ENCODE data around the gene NAA38.

The NAA38 gene

DNA sequence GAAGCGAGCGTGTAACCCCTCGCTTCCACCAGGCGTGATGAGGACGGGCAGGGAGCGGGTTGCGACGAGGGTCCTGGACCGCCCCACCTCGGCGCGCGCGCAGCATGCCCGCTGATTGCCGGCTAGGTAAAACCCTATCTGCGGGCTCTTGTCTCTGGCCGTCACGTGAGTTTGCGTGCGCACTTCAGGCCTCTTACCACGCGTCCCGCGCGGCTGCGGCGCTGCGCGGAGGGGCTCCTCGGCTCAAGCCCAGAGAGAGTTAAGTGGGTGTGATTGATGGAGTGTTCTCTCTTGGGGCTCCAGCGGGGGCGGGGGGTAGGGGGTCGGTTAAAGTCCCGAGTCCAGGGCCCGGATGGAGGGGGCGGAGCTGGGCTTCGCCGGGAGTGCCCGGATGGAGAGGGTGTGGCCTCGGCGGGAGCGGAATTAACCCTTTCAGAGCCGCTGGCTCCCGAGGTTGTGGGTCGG lies 15.4 kb downstream of the NAA38 start:
- Histone ChIP-seq H3K36me3 (replicated peaks; ENCODE audit: insufficient read depth, low read length) (no peaks in the 10 kb centered on the region), H3K27ac (ENCODE audit: low read length) (peak overlapping the region; percentile 93), H3K4me3 (ENCODE audit: low read length) (peak overlapping the region; percentile 94), H3K79me2 (ENCODE audit: low read length) (0 out of 2 replicates have a peak, but pooled peaks cover 7% of the 10 kb centered on the region), H2AFZ (ENCODE audit: low read length) (peak overlapping the region; percentile 93), H3K4me2 (ENCODE audit: low read depth, low read length) (peak overlapping the region; percentile 100), H3F3A (ENCODE audit: insufficient read depth, low read length) (peaks cover 42% of the 10 kb centered on the region), H3K27me3 (replicated peaks; ENCODE audit: insufficient read depth, low read length) (no peaks in the 10 kb centered on the region), H4K20me1 (ENCODE audit: insufficient read depth, low read length) (no peaks in the 10 kb centered on the region), H3K4me1 (ENCODE audit: low read length) (peaks cover 27% of the 10 kb centered on the region), H3K9me3 (replicated peaks; ENCODE audit: insufficient read depth, low read length) (no peaks in the 10 kb centered on the region), H3K9ac (ENCODE audit: low read length) (peak overlapping the region; percentile 98), H3K9me2 (replicated peaks; ENCODE audit: insufficient read depth, low read length) (no peaks in the 10 kb centered on the region)
- TF ChIP-seq EZH2phosphoT487 (IDR thresholded peaks at IDR 0.05; ENCODE audit: low read length) (no peak), EZH2 (optimal IDR thresholded peaks at IDR 0.05; ENCODE audit: low read depth, low read length) (no peak)
- TF ChIP-seq, protein P1, sequence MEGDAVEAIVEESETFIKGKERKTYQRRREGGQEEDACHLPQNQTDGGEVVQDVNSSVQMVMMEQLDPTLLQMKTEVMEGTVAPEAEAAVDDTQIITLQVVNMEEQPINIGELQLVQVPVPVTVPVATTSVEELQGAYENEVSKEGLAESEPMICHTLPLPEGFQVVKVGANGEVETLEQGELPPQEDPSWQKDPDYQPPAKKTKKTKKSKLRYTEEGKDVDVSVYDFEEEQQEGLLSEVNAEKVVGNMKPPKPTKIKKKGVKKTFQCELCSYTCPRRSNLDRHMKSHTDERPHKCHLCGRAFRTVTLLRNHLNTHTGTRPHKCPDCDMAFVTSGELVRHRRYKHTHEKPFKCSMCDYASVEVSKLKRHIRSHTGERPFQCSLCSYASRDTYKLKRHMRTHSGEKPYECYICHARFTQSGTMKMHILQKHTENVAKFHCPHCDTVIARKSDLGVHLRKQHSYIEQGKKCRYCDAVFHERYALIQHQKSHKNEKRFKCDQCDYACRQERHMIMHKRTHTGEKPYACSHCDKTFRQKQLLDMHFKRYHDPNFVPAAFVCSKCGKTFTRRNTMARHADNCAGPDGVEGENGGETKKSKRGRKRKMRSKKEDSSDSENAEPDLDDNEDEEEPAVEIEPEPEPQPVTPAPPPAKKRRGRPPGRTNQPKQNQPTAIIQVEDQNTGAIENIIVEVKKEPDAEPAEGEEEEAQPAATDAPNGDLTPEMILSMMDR (IDR thresholded peaks at IDR 0.05; ENCODE audit: low read length): no peak
- DNase-seq: peak; percentile 81

DNA sequence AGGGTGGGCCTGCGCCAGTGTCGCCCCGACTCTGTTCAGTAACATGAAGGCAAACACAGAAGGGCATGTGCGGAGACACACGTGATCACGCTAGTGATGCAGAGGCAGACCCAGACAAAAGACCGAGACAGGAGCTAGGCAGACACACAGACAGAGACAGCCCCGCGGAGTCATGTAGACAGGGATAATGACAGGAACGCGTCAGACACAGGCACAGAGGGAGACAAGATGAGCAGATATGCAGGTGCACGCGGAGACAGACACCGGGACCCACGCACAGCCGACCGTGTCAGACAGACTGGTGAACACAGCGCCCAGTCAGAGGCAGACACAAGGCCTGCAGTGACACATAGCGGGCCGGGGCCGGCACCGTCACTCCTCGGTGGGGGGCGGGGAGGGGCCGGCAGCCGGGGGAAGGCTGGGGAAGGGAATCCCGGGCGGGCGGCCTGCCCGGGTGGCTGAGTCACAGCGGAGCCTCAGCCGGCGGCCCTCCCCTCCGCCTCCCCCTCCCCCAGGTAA lies 15.9 kb downstream of the NAA38 start:
- Histone ChIP-seq H3K4me1 (ENCODE audit: low read length) (peaks cover 32% of the 10 kb centered on the region), H3K27ac (ENCODE audit: low read length) (peak overlapping the region; percentile 93), H3K9ac (ENCODE audit: low read length) (peak overlapping the region; percentile 98), H3K9me3 (replicated peaks; ENCODE audit: insufficient read depth, low read length) (no peaks in the 10 kb centered on the region), H3K4me3 (ENCODE audit: low read length) (peak overlapping the region; percentile 94), H3K4me2 (ENCODE audit: low read depth, low read length) (peak overlapping the region; percentile 100), H3K27me3 (replicated peaks; ENCODE audit: insufficient read depth, low read length) (no peaks in the 10 kb centered on the region), H3K36me3 (replicated peaks; ENCODE audit: insufficient read depth, low read length) (no peaks in the 10 kb centered on the region), H3F3A (ENCODE audit: insufficient read depth, low read length) (peaks cover 44% of the 10 kb centered on the region), H3K79me2 (ENCODE audit: low read length) (0 out of 2 replicates have a peak, but pooled peaks cover 7% of the 10 kb centered on the region), H2AFZ (ENCODE audit: low read length) (peak overlapping the region; percentile 93), H4K20me1 (ENCODE audit: insufficient read depth, low read length) (no peaks in the 10 kb centered on the region), H3K9me2 (replicated peaks; ENCODE audit: insufficient read depth, low read length) (no peaks in the 10 kb centered on the region)
- peak; percentile 59 for DNase-seq
- TF ChIP-seq EZH2 (optimal IDR thresholded peaks at IDR 0.05; ENCODE audit: low read depth, low read length): no peak
- TF ChIP-seq EZH2phosphoT487 (IDR thresholded peaks at IDR 0.05; ENCODE audit: low read length): no peak
- TF ChIP-seq, protein P1 (IDR thresholded peaks at IDR 0.05; ENCODE audit: low read length): peak; percentile 21

DNA sequence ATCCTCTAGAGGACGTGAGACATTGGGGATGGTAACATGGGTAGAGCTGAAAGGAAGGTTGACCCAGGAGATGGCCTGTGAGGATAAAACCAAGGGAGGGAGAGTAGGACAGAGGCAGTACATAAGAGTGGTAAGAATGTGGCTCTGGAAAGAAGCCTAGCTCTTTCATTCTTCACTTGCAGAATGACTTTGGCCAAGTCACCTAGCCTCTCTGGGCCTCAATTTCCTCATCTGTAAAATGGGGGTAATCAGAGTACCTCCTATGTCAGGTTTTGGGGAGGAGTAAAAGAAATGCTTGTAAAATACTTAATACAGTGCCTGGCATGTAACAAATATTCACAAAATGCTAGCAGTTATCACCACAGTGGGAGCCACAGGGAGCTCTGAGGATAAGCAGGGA lies 16.5 kb downstream of the NAA38 start:
- Histone ChIP-seq H3K9me3 (replicated peaks; ENCODE audit: insufficient read depth, low read length) (no peaks in the 10 kb centered on the region), H3K4me1 (ENCODE audit: low read length) (peaks cover 36% of the 10 kb centered on the region), H3K27ac (ENCODE audit: low read length) (no peak overlapping the region), H3F3A (ENCODE audit: insufficient read depth, low read length) (peaks cover 50% of the 10 kb centered on the region), H3K27me3 (replicated peaks; ENCODE audit: insufficient read depth, low read length) (no peaks in the 10 kb centered on the region), H3K36me3 (replicated peaks; ENCODE audit: insufficient read depth, low read length) (no peaks in the 10 kb centered on the region), H2AFZ (ENCODE audit: low read length) (no peak overlapping the region), H3K79me2 (ENCODE audit: low read length) (0 out of 2 replicates have a peak, but pooled peaks cover 7% of the 10 kb centered on the region), H3K4me3 (ENCODE audit: low read length) (peak overlapping the region; percentile 94), H3K9ac (ENCODE audit: low read length) (peak overlapping the region; percentile 98; the same call in 1 of the 2 replicates), H3K4me2 (ENCODE audit: low read depth, low read length) (peak overlapping the region; percentile 100; the same call in 1 of the 2 replicates), H3K9me2 (replicated peaks; ENCODE audit: insufficient read depth, low read length) (no peaks in the 10 kb centered on the region), H4K20me1 (ENCODE audit: insufficient read depth, low read length) (no peaks in the 10 kb centered on the region)
- DNase-seq: no peak
- TF ChIP-seq, protein P1 (IDR thresholded peaks at IDR 0.05; ENCODE audit: low read length): no peak
- TF ChIP-seq EZH2 (optimal IDR thresholded peaks at IDR 0.05; ENCODE audit: low read depth, low read length) (no peak), EZH2phosphoT487 (IDR thresholded peaks at IDR 0.05; ENCODE audit: low read length) (no peak)
